Adrenal gland (tissue), 12 donors: ENCODE measurements around the gene HVCN1. TPM values are rescaled to one million over a fixed set of nuclear protein-coding genes. Genes with fewer than 3 reads are reported as not detected.
A peak's percentile ranks its signal among the peaks of the same experiment; 100 is the strongest.

Experiments
- DNase-seq, 7 donors: peaks; one replicate each; pipeline ENCODE4 v3.0.0-alpha.2; 2019 to 2020
- H3K27ac ChIP-seq, 5 donors: fragments of 200-600 bp; sonication (generic) in 4 of 5; 1 replicate in 3 of 5; 2 replicates in 2 of 5; pipeline versions ENCODE4 v1.5.1 to v1.8.0; 2016 to 2020; ENCODE audit warnings: mild to moderate bottlenecking in 1 of 5
- H3K27me3 ChIP-seq: fragments of 200-600 bp; 2 replicates; pipeline ENCODE4 v1.8.0; 2021
- H3K36me3 ChIP-seq, 2 donors: fragments of 200-600 bp; replicated peaks in 1 of 2; 1 replicate in 1 of 2; 2 replicates in 1 of 2; pipeline versions ENCODE4 v1.5.1 to v1.8.0; 2018 to 2022
- H3K4me1 ChIP-seq, 2 donors: fragments of 200-600 bp; replicated peaks in 1 of 2; 1 replicate in 1 of 2; 2 replicates in 1 of 2; pipeline versions ENCODE4 v1.5.1 to v1.8.0; 2018 to 2021
- H3K4me3 ChIP-seq, 4 donors: fragments of 200-600 bp; sonication (generic) in 3 of 4; one replicate each; pipeline ENCODE4 v1.5.1; 2016 to 2018
- H3K9me3 ChIP-seq, 3 donors: fragments of 200-600 bp; sonication (generic) in 1 of 3; replicated peaks in 1 of 3; 1 replicate in 2 of 3; 2 replicates in 1 of 3; pipeline versions ENCODE4 v1.5.1 to v1.8.0; 2016 to 2021
- POLR2A ChIP-seq, 2 donors: fragments of 450-650 bp; IDR thresholded peaks; one replicate each; pipeline ENCODE4 v1.6.1; 2017; ENCODE audit warnings: antibody characterized with exemption in 2 of 2, mild to moderate bottlenecking in 2 of 2, moderate library complexity in 1 of 2
- WGBS, 4 donors: extraction: QIAGEN DNeasy Blood & Tissue Kit in 2 of 4; methylation state at CpG; one replicate each; pipeline versions ENCODE4 v1.1.5 to v1.1.7; 2013 to 2017; 5-methylcytosine and 5-hydroxymethylcytosine counted together
- intact Hi-C, 2 donors: fragments of 100-400 bp; cut with DNase I; formaldehyde crosslinking; loops; one replicate each; pipeline versions ENCODE4 v1.14.1 to v1.15.0; 2022 to 2023
- polyA plus RNA-seq, 3 donors: library from polyadenylated mRNA; stranded (reverse); fragments of 200-250 nt in 2 of 3; fragments of 350-450 nt in 1 of 3; fragmentation: Illumina TruSeq in 1 of 3; extraction: RNeasy Lipid Tissue Mini Kit (QIAGEN cat#74804) in 1 of 3; gene quantifications; one replicate each; pipeline ENCODE4 v1.2.3, GENCODE V29; 2013 to 2014
- total RNA-seq, 9 donors: library from RNA; depleted of rRNA in 4 of 9; stranded (reverse); fragments of >200 nt in 4 of 9; fragments of 120-200 nt in 1 of 9; fragmentation: NEBNext Ultra II Directional in 1 of 9; extraction: Animal tissue kit (Norgen Biotek cat#: 25700) in 1 of 9; gene quantifications; one replicate each; pipeline versions ENCODE4 v1.1.0 to v1.2.4, GENCODE V29; 2013 to 2023
- TF ChIP-seq, protein P1 (sequence below), 6 experiments: fragments of 450-650 bp in 4 of 6; fragments of 200-600 bp in 2 of 6; sonication (generic) in 1 of 6; IDR thresholded peaks; 1 replicate in 5 of 6; 2 replicates in 1 of 6; pipeline versions ENCODE4 v1.5.1 to v1.8.0; 2016 to 2021; ENCODE audit warnings: antibody characterized with exemption in 6 of 6, mild to moderate bottlenecking in 2 of 6, moderate library complexity in 1 of 6
- donor health status: healthy with polysubstance abuse.
- donor health status: Bipolar disorder and iron deficiency.
- donor health status: DM: yes; HTN: yes; CAD: no.
- donor health status: DM: no; HTN: no; CAD: no.
- donor health status: DM: no; HTN: no; CAD: no.
- donor health status: DM: yes; HTN: yes; CAD: no.

HVCN1 gene
- total and polyA plus RNA-seq, 12 donors = 5.7 to 71.0 (median 12.7) TPM

DNA sequence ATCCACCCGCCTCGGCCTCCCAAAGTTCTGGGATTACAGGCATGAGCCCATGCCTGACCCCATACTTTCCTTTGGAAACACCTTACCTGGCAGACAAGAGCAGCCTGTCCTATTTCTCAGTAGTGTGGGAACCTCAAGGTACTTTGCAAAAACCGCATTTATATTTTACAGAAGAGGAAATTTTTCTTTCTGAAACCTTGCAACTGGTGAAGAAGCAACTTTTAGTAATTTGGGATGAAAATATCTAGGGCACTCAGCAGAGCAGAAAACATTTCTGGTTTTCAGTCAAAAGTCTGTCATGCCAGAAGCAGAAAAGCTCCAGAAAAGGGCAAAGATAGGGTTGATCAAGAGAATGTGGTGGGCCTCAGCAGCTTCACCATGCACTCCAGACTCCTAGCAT, 21.2 kb downstream of the HVCN1 start:
- Histone ChIP-seq H3K9me3 (no peaks in the 10 kb centered on the region), H3K4me3 (no peak overlapping the region), H3K27me3 (no peaks in the 10 kb centered on the region), H3K36me3 (no peaks in the 10 kb centered on the region), H3K27ac (no peak overlapping the region), H3K4me1 (no peaks in the 10 kb centered on the region)
- DNase-seq = no peak
- TF ChIP-seq POLR2A (IDR thresholded peaks at IDR 0.05) = no peak
- TF ChIP-seq, protein P1, sequence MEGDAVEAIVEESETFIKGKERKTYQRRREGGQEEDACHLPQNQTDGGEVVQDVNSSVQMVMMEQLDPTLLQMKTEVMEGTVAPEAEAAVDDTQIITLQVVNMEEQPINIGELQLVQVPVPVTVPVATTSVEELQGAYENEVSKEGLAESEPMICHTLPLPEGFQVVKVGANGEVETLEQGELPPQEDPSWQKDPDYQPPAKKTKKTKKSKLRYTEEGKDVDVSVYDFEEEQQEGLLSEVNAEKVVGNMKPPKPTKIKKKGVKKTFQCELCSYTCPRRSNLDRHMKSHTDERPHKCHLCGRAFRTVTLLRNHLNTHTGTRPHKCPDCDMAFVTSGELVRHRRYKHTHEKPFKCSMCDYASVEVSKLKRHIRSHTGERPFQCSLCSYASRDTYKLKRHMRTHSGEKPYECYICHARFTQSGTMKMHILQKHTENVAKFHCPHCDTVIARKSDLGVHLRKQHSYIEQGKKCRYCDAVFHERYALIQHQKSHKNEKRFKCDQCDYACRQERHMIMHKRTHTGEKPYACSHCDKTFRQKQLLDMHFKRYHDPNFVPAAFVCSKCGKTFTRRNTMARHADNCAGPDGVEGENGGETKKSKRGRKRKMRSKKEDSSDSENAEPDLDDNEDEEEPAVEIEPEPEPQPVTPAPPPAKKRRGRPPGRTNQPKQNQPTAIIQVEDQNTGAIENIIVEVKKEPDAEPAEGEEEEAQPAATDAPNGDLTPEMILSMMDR (IDR thresholded peaks at IDR 0.05) = no peak
- 93 to 98% (median 97%) methylated on average over 3 of the region's 3 CpGs for WGBS, 4 donors
- intact Hi-C loops = no loop called here

DNA sequence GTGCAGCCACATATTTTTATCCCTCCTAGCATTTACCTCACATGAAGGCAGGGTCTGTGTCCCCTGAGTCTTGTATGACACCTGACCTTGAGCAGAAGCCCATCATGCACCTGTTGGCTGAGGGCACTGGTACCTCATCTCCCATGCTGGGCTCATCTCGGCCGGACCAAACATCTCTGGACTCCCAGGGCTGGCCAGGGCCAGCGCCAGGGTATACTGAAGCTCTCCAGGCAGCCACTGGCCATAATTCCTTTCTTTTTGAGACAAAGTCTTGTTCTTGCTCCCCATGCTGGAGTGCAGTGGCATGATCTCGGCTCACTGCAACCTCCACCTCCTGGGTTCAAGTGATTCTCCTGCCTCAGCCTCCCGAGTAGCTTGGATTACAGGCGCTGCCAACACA, 22.0 kb downstream of the HVCN1 start:
- TF ChIP-seq, protein P1 (IDR thresholded peaks at IDR 0.05) = no peak
- no peak for TF ChIP-seq POLR2A (IDR thresholded peaks at IDR 0.05)
- H3K4me3 ChIP-seq = no peak overlapping the region
- H3K27me3 ChIP-seq = no peaks in the 10 kb centered on the region
- H3K4me1 ChIP-seq = no peaks in the 10 kb centered on the region
- no peak overlapping the region for H3K27ac ChIP-seq
- no peak for DNase-seq
- 94 to 98% (median 97%) methylated on average over 5 to 6 of the region's 6 CpGs for whole genome bisulfite sequencing, 4 donors
- H3K36me3 ChIP-seq = no peaks in the 10 kb centered on the region
- H3K9me3 ChIP-seq = no peaks in the 10 kb centered on the region
- intact Hi-C loops = no loop called here

DNA sequence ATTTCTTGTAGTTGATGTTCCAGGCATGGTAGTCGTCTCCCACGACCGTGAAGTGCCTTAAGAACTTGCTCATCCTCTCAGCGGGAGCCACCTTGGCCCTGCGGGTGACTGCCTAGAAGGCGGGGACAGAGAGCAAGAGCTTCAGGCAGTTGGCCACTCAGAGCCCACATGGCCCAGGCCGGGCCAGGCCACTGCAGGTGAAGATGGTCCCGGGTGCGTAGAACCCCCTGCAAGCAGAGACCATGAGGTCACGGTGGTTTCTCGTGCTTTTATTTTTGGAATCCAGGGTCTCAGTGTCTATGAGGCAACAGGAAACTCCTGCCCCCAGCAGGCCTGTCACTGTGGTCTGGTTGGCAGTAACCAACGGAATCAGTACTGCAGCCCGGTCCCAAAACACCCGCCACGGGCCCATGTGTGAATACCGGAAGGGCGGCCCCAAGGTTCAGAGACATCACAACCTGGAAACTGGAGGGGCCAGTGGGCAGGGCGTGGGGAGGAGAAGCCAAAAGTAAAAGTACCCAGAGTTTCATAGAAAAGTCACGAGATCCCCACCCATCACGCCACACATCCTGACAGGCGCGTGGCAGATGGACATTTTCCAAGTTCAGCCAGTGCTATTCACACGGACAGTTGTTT, 27.5 kb downstream of the HVCN1 start:
- Histone ChIP-seq H3K4me1 (no peaks in the 10 kb centered on the region), H3K36me3 (peaks cover 0 to 3% of the 10 kb centered on the region in 2 donors), H3K9me3 (no peaks in the 10 kb centered on the region), H3K4me3 (no peak overlapping the region), H3K27ac (no peak overlapping the region), H3K27me3 (no peaks in the 10 kb centered on the region)
- TF ChIP-seq, protein P1 (IDR thresholded peaks at IDR 0.05) = no peak
- no peak for TF ChIP-seq POLR2A (IDR thresholded peaks at IDR 0.05)
- DNase-seq = peak in 4 of 7 donors; percentile 18 to 56 (median 29)
- 71 to 74% (median 72%) methylated on average over 15 to 23 of the region's 23 CpGs for WGBS, 4 donors
- intact Hi-C loops = no loop called here

DNA sequence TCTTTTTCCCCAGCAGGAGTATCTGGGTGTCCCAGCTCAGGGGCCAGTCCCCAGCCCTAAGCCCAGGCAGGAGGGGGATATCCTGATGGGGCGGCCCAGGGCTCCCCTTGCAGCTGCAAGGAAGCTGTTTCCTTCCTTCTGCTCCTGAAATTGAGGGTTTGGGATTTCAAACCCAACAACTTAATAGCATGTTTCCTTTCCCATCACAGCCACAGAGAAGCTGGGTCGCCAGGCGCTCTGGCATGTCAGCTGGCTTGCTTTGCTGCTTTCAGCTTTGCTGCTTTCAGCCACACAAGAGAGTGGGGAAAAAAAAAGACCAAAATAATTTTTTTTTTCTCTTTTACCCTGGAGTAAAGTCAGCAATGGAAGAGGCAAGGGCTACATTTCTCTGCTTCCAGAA, 30.0 kb downstream of the HVCN1 start:
- no peak for TF ChIP-seq POLR2A (IDR thresholded peaks at IDR 0.05)
- TF ChIP-seq, protein P1 (IDR thresholded peaks at IDR 0.05) = no peak
- H3K36me3 ChIP-seq = peaks cover 0 to 3% of the 10 kb centered on the region in 2 donors
- 83 to 90% (median 89%) methylated on average over 3 of the region's 3 CpGs for WGBS, 4 donors
- intact Hi-C loops = no loop called here
- no peak overlapping the region for H3K27ac ChIP-seq
- no peaks in the 10 kb centered on the region for H3K27me3 ChIP-seq
- H3K9me3 ChIP-seq = no peaks in the 10 kb centered on the region
- H3K4me1 ChIP-seq = no peaks in the 10 kb centered on the region
- no peak overlapping the region for H3K4me3 ChIP-seq
- no peak for DNase-seq
